HepG2 (cell line): ENCODE results near the gene SFI1. TPM values are rescaled to one million over a fixed set of nuclear protein-coding genes. Genes with fewer than 3 reads are reported as not detected.
A peak's percentile ranks its signal among the peaks of the same experiment; 100 is the strongest.

Source experiments
- IRF9 ChIP-seq: sonication (generic); formaldehyde crosslinking; IDR thresholded peaks from 2 replicates; pipeline ENCODE4 v1.8.0; 2022; ENCODE audit warnings: missing genetic modification reagents, mild to moderate bottlenecking, borderline replicate concordance
- KIAA2018 ChIP-seq: sonication (generic); formaldehyde crosslinking; IDR thresholded peaks from 2 replicates; pipeline ENCODE4 v1.5.0; 2020; ENCODE audit warnings: mild to moderate bottlenecking, missing genetic modification reagents, borderline replicate concordance
- KLF12 ChIP-seq: sonication (generic); formaldehyde crosslinking; IDR thresholded peaks from 2 replicates; pipeline ENCODE4 v1.4.0; 2020; ENCODE audit warnings: missing genetic modification reagents, borderline replicate concordance
- RCOR2 ChIP-seq: IDR thresholded peaks from 2 replicates; pipeline ENCODE4 v1.6.1; 2016; ENCODE audit warnings: missing biosample characterization, missing genetic modification reagents
- REXO4 ChIP-seq: sonication (generic); formaldehyde crosslinking; IDR thresholded peaks from 2 replicates; pipeline ENCODE4 v1.8.0; 2022; ENCODE audit warnings: missing genetic modification reagents, mild to moderate bottlenecking, borderline replicate concordance
- SMC3 ChIP-seq: IDR thresholded peaks from 2 replicates; pipeline ENCODE4 v1.6.1; 2011; ENCODE audit warnings: low read length, improper control_type of control experiment
- SUZ12 ChIP-seq: fragments of 150-350 bp; IDR thresholded peaks from 2 replicates; pipeline ENCODE4 v1.6.1; 2014; ENCODE audit warnings: low read depth, low read length
- ZNF619 ChIP-seq: sonication (generic); formaldehyde crosslinking; IDR thresholded peaks from 2 replicates; pipeline ENCODE4 v1.4.0; 2020; ENCODE audit warnings: mild to moderate bottlenecking, missing genetic modification reagents
- ZNF766 ChIP-seq: sonication (generic); formaldehyde crosslinking; IDR thresholded peaks from 2 replicates; pipeline ENCODE4 v1.5.0; 2020; ENCODE audit warnings: missing genetic modification reagents, borderline replicate concordance
- polyA plus RNA-seq, 8 experiments: library from polyadenylated mRNA; depleted of rRNA in 3 of 8; stranded (reverse) in 7 of 8; unstranded in 1 of 8; fragments of >200 nt; fragmentation: Illumina TruSeq in 4 of 8; extraction: Trizol in 4 of 8; gene quantifications; 2 replicates each; pipeline versions ENCODE4 v1.2.1 to v1.2.3, GENCODE V29; 2011 to 2016; ENCODE audit warnings: low read depth in 4 of 8, missing spikeins in 1 of 8, mixed read lengths in 1 of 8; ENCODE audit not compliant: insufficient read depth in 1 of 8
- total RNA-seq, 5 experiments: library from RNA; depleted of rRNA; stranded (reverse); fragments of >200 nt; fragmentation: Illumina TruSeq; extraction: Trizol; gene quantifications; 2 replicates each; pipeline ENCODE4 v1.2.3, GENCODE V29; 2016; ENCODE audit warnings: low read depth in 1 of 5
- TF ChIP-seq, protein P1 (sequence below): IDR thresholded peaks from 2 replicates; pipeline ENCODE4 v1.6.1; 2016; ENCODE audit warnings: missing genetic modification reagents, missing compliant biosample characterization
- TF ChIP-seq, protein P2 (sequence below): sonication (generic); formaldehyde crosslinking; IDR thresholded peaks from 2 replicates; pipeline ENCODE4 v1.8.0; 2022; ENCODE audit warnings: mild to moderate bottlenecking, missing genetic modification reagents, borderline replicate concordance
- TF ChIP-seq, protein P3 (sequence below): sonication (generic); formaldehyde crosslinking; IDR thresholded peaks from 2 replicates; pipeline ENCODE4 v1.4.0; 2020; ENCODE audit warnings: missing genetic modification reagents, borderline replicate concordance
- TF ChIP-seq, protein P4 (sequence below): sonication (generic); formaldehyde crosslinking; IDR thresholded peaks from 2 replicates; pipeline ENCODE4 v1.8.0; 2023; ENCODE audit warnings: mild to moderate bottlenecking, missing genetic modification reagents

SFI1 gene
- total and polyA plus RNA-seq, 2 of the 13 experiments (the other 11 are each of a cell fraction or from before 2014, with no cell fraction given) = 20.5 to 40.1 TPM

DNA sequence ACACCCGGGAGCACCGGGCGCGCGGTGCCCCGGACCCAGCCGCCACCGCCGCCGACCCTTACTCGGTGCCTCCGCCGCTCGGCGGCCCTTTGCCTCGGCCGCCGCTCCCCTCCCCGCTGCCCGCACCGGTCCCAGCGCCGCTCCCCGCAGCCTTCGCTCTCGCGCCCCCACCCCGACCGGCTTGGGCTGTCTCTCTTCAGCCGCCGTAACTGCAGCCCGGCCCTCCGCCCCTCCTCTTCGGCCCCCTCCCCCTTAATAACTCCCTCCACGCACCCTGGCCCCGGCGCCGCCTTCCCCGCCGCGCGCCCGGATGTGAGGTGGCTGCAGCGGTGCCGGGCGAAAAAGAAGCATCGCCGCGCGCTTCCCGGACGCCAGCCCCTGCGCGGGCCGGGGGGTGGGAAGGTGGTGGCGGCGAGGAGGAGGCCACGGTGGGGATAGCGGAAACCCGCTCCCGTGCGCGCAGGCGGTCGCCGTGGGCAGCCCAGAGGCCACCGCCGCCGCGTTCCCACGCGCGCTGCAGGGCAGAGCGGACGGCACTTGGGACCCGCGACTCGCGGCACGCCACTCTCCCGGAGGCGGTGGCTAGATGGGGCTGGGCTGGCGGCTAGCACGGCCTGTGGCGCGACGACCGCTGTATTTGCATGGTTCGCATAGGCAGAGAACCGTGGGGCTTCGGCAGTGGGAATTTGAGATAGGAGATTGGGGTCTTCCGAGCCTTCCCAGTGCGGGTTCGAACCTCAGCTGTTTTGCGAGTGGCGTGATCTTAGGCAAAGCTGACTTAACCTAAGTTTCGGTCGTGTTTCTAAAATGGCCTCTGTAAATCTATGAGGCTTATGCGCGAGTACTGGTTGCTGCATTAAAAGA, 6.5 kb upstream of the SFI1 start, which contains the start of gene EIF4ENIF1 (continued):
- TF ChIP-seq KIAA2018 (CRISPR knock-in tag) (peak; percentile 23; the same call in 1 of the 2 replicates), KLF12 (CRISPR knock-in tag) (no peak), IRF9 (CRISPR knock-in tag) (peak; percentile 55; the same call in 1 of the 2 replicates), REXO4 (CRISPR knock-in tag) (no peak), ZNF619 (peak; percentile 80; the same call in 1 of the 2 replicates), SUZ12 (no peak), ZNF766 (no peak), SMC3 (no peak), RCOR2 (CRISPR knock-in tag) (no peak)
- TF ChIP-seq, protein P1, sequence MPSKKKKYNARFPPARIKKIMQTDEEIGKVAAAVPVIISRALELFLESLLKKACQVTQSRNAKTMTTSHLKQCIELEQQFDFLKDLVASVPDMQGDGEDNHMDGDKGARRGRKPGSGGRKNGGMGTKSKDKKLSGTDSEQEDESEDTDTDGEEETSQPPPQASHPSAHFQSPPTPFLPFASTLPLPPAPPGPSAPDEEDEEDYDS (CRISPR knock-in tag) = peak; percentile 90
- TF ChIP-seq, protein P2, sequence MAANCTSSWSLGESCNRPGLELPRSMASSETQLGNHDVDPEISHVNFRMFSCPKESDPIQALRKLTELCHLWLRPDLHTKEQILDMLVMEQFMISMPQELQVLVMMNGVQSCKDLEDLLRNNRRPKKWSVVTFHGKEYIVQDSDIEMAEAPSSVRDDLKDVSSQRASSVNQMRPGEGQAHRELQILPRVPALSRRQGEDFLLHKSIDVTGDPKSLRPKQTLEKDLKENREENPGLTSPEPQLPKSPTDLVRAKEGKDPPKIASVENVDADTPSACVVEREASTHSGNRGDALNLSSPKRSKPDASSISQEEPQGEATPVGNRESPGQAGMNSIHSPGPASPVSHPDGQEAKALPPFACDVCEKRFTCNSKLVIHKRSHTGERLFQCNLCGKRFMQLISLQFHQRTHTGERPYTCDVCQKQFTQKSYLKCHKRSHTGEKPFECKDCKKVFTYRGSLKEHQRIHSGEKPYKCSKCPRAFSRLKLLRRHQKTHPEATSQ (CRISPR knock-in tag) = peak; percentile 70; the same call in 1 of the 2 replicates
- TF ChIP-seq, protein P3, sequence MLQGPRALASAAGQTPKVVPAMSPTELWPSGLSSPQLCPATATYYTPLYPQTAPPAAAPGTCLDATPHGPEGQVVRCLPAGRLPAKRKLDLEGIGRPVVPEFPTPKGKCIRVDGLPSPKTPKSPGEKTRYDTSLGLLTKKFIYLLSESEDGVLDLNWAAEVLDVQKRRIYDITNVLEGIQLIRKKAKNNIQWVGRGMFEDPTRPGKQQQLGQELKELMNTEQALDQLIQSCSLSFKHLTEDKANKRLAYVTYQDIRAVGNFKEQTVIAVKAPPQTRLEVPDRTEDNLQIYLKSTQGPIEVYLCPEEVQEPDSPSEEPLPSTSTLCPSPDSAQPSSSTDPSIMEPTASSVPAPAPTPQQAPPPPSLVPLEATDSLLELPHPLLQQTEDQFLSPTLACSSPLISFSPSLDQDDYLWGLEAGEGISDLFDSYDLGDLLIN = no peak; the same call in 1 of the 2 replicates
- TF ChIP-seq, protein P4, sequence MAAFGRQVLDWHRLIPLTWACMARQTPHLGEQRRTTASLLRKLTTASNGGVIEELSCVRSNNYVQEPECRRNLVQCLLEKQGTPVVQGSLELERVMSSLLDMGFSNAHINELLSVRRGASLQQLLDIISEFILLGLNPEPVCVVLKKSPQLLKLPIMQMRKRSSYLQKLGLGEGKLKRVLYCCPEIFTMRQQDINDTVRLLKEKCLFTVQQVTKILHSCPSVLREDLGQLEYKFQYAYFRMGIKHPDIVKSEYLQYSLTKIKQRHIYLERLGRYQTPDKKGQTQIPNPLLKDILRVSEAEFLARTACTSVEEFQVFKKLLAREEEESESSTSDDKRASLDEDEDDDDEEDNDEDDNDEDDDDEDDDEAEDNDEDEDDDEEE (CRISPR knock-in tag) = peak; percentile 65; the same call in 1 of the 2 replicates
